Activated T-helper 1 cell treated with Interleukin-2 at 50 U/mL for 16 hours (primary cell): ENCODE results near the gene CAMSAP2.
A peak's percentile ranks its signal among the peaks of the same experiment; 100 is the strongest.
"Not testable (repeated sequence)": the region's sequence is repeated elsewhere in the genome, so short reads cannot be mapped to it uniquely, and the experiment has no call there.

Experiments used
- DNase-seq: peaks from one replicate; pipeline ENCODE4 v3.0.0-alpha.2; 2020; ENCODE audit warnings: low read depth

Gene CAMSAP2

GRCh38 chr1:200780545-200781369 lies 42.1 kb downstream of the CAMSAP2 start:
- DNase-seq = no peak

- DNase-seq = no peak
These were observed 45.2 kb downstream of the CAMSAP2 start for GRCh38 chr1:200783926-200784325.

- no peak for DNase-seq
These were observed 45.9 kb downstream of the CAMSAP2 start for GRCh38 chr1:200784576-200784975.

GRCh38 chr1:200786788-200787187 lies 48.1 kb downstream of the CAMSAP2 start:
- no peak for DNase-seq

GRCh38 chr1:200787896-200788387 lies 49.2 kb downstream of the CAMSAP2 start:
- no peak for DNase-seq

DNA sequence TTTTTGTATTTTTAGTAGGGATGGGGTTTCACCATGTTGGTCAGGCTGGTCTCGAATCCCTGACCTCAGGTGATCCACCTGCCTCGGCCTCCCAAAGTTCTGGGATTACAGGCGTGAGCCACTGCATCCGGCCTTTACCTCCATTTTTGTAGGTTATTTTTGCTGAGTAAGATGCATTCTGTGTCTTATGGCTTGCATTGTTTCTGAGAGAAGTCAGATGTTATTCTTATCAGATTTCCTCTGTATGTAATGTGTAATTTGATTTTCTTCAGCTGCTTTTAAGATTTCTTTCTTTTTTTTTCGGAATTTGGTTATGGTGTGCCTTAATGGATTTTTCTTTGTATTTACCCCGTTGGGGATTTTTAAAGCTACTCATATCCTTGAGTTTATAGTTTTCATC lies 52.3 kb downstream of the CAMSAP2 start:
- not testable (repeated sequence) for DNase-seq

GRCh38 chr1:200793677-200794076 lies 55.0 kb downstream of the CAMSAP2 start:
- no peak for DNase-seq

GRCh38 chr1:200794506-200795065 lies 55.9 kb downstream of the CAMSAP2 start:
- DNase-seq = no peak

DNA sequence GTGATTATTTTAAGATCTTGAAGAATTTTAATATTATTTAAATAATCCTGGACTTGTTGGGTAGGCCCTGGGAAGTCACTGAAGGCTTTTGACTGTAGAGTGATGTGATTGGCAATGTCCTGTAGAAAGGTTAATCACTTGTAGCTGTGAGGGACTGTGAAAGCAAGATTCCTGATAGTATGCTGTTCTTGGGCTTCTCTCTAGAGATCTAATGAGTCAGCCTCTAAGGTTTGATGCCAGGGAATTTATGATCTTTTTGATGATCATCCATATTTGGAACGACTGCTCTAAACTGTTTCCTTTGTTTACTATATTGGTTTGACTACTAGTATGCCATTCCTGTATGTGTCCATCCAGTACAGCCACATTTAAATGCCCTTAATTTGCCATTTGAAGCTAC lies 56.5 kb downstream of the CAMSAP2 start:
- DNase-seq = no peak

DNA sequence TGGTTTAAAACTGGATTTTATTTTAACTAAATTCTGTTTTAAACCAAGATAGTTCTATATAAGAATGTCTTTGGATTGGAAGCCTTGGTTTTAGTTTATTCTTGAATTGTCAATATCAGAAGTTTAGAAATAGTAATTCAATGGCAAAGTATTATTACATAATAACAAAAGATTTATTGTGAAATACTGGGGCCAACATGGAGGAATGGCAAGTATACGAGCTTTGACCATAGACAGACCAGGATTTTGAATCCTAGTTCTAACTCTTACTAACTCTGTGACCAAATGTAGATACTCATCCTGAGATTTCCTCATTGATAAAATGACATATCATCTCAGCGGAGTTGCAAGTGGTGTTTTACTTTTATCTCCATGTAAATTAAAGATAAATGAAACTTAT lies 63.3 kb downstream of the CAMSAP2 start:
- DNase-seq = no peak

DNA sequence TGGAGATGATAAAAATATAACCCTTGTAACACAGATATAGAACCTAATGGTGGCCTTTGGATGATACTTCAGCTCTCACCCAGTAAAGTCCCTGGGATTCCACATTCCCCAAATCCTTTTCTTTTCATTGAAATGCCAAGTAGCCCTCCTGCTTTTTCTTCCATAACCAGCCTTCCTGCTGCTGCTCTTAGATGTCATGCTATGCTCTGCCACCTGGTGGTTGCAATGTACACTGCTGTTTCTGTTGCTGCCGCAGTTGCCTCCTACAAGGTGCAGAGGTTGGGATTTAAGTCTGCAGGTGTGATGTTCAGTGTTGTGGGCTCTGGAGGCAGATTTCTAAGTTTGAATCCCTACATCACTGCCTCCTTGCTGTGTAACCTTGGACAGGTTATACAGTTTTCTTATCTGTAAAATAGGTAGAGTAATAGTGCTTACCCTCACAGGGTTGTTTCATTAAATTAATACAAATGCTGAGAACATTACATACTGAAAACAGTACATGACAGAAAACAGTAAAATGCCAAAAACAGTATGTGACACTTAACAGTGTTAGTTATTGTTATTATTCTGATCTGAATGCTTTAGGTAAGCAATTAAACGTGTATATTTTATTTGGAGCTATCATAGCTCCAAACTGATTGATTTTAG lies 64.3 kb downstream of the CAMSAP2 start:
- DNase-seq = peak; percentile 37

DNA sequence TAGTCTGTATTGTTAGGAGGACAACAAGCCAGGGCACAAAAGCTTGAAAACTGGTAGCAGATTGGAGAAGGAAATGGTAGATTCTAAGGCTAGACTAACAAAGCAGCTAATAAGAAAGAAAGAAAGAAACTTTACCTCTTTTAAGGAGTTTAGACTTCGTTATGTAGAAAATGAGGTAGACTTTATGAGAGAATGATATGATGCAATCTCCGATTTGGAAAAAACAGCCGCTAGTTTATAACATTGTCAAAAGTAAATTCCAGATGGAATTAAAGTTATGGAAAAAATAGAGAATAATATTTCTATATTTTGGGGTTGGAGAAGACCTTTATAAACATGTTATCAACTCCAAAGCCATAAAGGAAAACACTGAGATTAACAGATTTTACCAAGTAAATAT lies 67.0 kb downstream of the CAMSAP2 start:
- DNase-seq = no peak

DNA sequence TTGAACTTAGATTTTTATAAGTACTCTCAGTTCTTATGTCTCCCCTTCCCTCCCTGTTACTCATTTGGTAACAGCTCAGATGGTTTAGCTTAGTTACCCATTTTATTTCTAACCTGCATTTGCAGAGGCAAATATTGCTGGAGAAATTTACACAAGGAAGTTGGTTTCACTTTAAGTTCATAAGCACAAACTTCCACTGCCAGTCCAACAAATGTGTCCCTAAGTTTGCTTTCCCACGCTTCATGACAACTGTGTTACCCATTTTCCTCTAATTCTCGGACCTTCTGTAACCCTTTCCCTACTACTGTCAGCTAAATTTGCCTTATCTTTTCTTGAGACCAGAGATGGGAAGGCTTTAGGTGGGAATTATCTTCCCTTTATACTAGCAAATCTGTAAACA lies 70.2 kb downstream of the CAMSAP2 start:
- no peak for DNase-seq

DNA sequence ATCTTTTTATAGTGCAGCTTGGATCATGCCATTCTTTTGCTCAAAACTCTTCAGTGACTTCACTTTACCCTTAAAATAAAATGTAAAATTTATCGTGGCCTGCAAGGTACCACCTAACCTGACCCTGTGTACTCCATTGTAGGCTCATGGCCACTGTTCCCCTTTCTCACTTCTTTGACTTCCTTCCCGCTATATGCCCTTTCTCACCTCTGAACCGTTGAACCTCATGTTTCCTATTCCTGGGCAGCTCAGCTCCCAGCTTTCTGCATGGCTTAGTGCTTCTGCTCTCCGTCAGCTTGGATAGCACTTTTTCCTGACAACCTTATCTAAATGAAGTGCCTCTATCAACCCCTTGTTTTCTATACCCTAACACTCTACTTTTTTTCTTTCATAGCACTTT lies 73.0 kb downstream of the CAMSAP2 start:
- DNase-seq = no peak

DNA sequence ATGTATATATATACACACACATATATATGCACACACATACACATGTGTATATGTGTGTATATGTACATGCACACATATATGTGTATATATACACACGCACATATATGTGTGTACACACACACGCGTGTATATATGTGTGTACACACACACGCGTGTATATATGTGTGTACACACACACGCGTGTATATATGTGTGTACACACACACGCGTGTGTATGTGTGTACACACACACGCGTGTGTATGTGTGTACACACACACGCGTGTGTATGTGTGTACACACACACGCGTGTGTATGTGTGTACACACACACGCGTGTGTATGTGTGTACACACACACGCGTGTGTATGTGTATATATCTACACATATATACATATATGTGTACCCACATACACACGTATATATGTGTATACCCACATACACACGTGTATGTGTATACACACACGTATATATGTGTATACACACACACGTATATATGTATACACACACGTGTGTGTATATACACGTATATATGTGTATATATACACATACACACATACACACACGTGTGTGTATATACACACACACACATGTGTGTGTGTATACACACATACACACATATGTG lies 78.0 kb downstream of the CAMSAP2 start:
- DNase-seq = not testable (repeated sequence)

DNA sequence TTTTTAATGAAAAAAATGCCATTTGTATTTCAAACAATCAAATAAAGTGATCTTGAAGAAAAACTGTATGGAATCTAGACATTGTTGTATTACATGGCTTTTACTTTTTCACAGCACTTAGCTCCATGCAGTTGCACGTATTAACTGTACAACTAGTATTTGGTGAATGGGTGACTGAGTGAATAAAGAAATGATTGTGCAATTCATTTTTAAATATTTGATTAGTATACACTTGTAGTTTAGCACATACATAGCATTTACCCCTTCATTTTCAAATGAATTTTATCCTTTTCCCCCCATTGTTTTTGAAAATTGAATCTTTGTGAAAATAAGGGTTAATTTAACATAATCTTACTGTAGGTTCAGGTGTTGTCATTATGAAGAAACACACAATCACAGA lies 79.6 kb downstream of the CAMSAP2 start:
- DNase-seq = no peak

- DNase-seq = no peak
These were observed 81.0 kb downstream of the CAMSAP2 start for GRCh38 chr1:200819726-200820125.

- DNase-seq = no peak
These were observed 92.4 kb downstream of the CAMSAP2 start for GRCh38 chr1:200831091-200831490.

- no peak for DNase-seq
These were observed 95.7 kb downstream of the CAMSAP2 start for GRCh38 chr1:200834383-200834782.

DNA sequence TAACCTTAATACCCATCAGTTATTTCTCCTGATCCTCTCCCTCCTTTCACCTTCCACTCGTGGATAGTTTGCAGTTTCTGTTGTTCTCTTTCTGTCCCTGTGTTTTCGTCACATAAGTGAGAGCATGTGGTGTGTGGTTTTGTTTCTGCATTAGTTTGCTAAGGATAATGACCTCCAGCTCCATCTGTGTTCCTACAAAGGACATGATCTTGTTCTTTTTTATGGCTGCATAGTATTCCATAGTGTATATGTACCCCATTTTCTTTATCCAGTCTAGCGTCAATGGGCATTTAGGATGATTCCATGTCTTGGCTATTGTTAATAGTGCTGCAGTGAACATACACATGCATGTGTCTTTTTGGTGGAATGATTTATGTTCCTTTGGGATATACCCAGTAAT lies 97.5 kb downstream of the CAMSAP2 start:
- no peak for DNase-seq

DNA sequence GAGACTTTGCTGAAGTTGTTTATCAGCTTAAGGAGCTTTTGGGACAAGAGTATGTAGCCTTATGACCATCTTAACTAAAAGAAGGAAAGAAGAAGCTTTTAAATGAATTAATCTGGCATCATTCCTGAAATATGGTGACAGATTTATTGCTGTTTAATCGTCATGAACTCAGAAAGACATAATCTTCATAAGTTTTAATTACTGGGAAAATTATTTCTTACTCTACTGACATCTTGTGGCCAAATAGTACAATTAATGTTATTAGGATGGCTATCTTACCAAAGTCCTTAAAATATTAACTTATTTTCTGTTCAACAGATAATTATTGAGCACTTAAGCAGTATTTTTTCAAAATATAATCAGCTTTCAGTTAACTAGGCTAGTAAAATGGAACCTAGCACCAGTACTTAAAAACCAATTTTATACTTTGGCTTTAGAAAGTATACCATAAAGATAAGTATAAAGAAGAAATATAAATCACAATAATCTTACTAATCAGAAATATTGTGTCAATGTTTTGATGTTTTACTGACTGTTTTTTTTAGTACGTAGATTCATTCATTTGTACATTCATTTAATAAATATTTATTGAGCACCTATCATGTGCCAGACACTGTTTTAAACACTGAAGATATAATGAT lies 99.4 kb downstream of the CAMSAP2 start:
- DNase-seq = no peak
